ENCODE measurements around the gene NKX2-2. TPM values are rescaled to one million over a fixed set of nuclear protein-coding genes. Genes with fewer than 3 reads are reported as not detected.

The NKX2-2 gene
- total RNA-seq, 2 donors from 2014 or later, result not detected

- DNase-seq (ENCODE audit: low spot score), result peak; percentile 51
- peaks cover 28 to 42% of the 10 kb centered on the region in 2 donors for H3K27me3 ChIP-seq
- no peak overlapping the region for H3K27ac ChIP-seq
- no peaks in the 10 kb centered on the region for H3K9me3 ChIP-seq
- H3K4me1 ChIP-seq, result peaks cover 0 to 22% of the 10 kb centered on the region in 2 donors
- H3K36me3 ChIP-seq, result no peaks in the 10 kb centered on the region
- TF ChIP-seq CTCF (IDR thresholded peaks at IDR 0.05), result no peak
- no peak overlapping the region for H3K4me3 ChIP-seq
Measured at GRCh38 chr20:21504323-21504722, 9.5 kb downstream of the NKX2-2 start.

- no peak for TF ChIP-seq CTCF (IDR thresholded peaks at IDR 0.05)
- no peak for DNase-seq (ENCODE audit: low spot score)
- Histone ChIP-seq H3K36me3 (no peaks in the 10 kb centered on the region), H3K4me1 (peaks cover 0 to 18% of the 10 kb centered on the region in 2 donors), H3K27ac (no peak overlapping the region), H3K4me3 (no peak overlapping the region), H3K9me3 (no peaks in the 10 kb centered on the region), H3K27me3 (peaks cover 21 to 33% of the 10 kb centered on the region in 2 donors)
Measured at GRCh38 chr20:21503345-21503744, 10.5 kb downstream of the NKX2-2 start.

- TF ChIP-seq CTCF (IDR thresholded peaks at IDR 0.05), result no peak
- peak; percentile 32 for DNase-seq (ENCODE audit: low spot score)
- Histone ChIP-seq H3K9me3 (no peaks in the 10 kb centered on the region), H3K27me3 (peaks cover 4 to 14% of the 10 kb centered on the region in 2 donors), H3K36me3 (no peaks in the 10 kb centered on the region), H3K4me1 (peaks cover 0 to 12% of the 10 kb centered on the region in 2 donors), H3K27ac (no peak overlapping the region), H3K4me3 (no peak overlapping the region)
Measured at GRCh38 chr20:21501184-21501583, 12.7 kb downstream of the NKX2-2 start.

- DNase-seq (ENCODE audit: low spot score), result peak; percentile 48
- Histone ChIP-seq H3K9me3 (no peaks in the 10 kb centered on the region), H3K4me3 (no peak overlapping the region), H3K36me3 (no peaks in the 10 kb centered on the region), H3K4me1 (peaks cover 0 to 6% of the 10 kb centered on the region in 2 donors), H3K27me3 (peaks cover 4 to 8% of the 10 kb centered on the region in 2 donors), H3K27ac (no peak overlapping the region)
- no peak for TF ChIP-seq CTCF (IDR thresholded peaks at IDR 0.05)
Measured at GRCh38 chr20:21500599-21500998, 13.3 kb downstream of the NKX2-2 start.

- no peaks in the 10 kb centered on the region for H3K4me1 ChIP-seq
- DNase-seq (ENCODE audit: low spot score), result peak; percentile 1
- TF ChIP-seq CTCF (IDR thresholded peaks at IDR 0.05), result no peak
- no peaks in the 10 kb centered on the region for H3K9me3 ChIP-seq
- H3K4me3 ChIP-seq, result no peak overlapping the region
- H3K27me3 ChIP-seq, result peaks cover 0 to 2% of the 10 kb centered on the region in 2 donors
- H3K36me3 ChIP-seq, result no peaks in the 10 kb centered on the region
- H3K27ac ChIP-seq, result no peak overlapping the region
Measured at GRCh38 chr20:21499641-21500040, 14.2 kb downstream of the NKX2-2 start.

GRCh38 chr20:21498635-21499034 lies 15.2 kb downstream of the NKX2-2 start:
- Histone ChIP-seq H3K36me3 (no peaks in the 10 kb centered on the region), H3K27ac (no peak overlapping the region), H3K9me3 (no peaks in the 10 kb centered on the region), H3K27me3 (no peaks in the 10 kb centered on the region), H3K4me3 (no peak overlapping the region), H3K4me1 (no peaks in the 10 kb centered on the region)
- DNase-seq (ENCODE audit: low spot score), result peak; percentile 30
- TF ChIP-seq CTCF (IDR thresholded peaks at IDR 0.05), result no peak
